Chondrocyte (in vitro differentiated cells): ENCODE measurements around the gene DDX10. TPM values are rescaled to one million over a fixed set of nuclear protein-coding genes. Genes with fewer than 3 reads are reported as not detected.
A peak's percentile ranks its signal among the peaks of the same experiment; 100 is the strongest.

ENCODE experiments used
- DNase-seq: peaks from one replicate; pipeline ENCODE4 v3.0.0; 2021; ENCODE audit warnings: mixed read lengths, low spot score
- H3K27ac Mint-ChIP-seq: one replicate; pipeline ENCODE4 v1.8.0; 2021; ENCODE audit warnings: mild to moderate bottlenecking, moderate library complexity, mixed read lengths; ENCODE audit not compliant: unreplicated experiment
- H3K27me3 Mint-ChIP-seq: 2 replicates; pipeline ENCODE4 v1.8.0; 2021; ENCODE audit warnings: low read depth, mixed read lengths
- H3K36me3 Mint-ChIP-seq: 2 replicates; pipeline ENCODE4 v1.8.0; 2021; ENCODE audit warnings: low read depth, mixed read lengths
- H3K4me1 Mint-ChIP-seq: 2 replicates; pipeline ENCODE4 v1.8.0; 2021; ENCODE audit warnings: low read depth, mild to moderate bottlenecking, mixed read lengths
- H3K4me3 Mint-ChIP-seq: one replicate; pipeline ENCODE4 v1.8.0; 2021; ENCODE audit warnings: mild to moderate bottlenecking, moderate library complexity, mixed read lengths; ENCODE audit not compliant: unreplicated experiment
- H3K9me3 Mint-ChIP-seq: 2 replicates; pipeline ENCODE4 v1.8.0; 2021; ENCODE audit warnings: low read depth, mixed read lengths
- CTCF ChIP-seq: fragments of 200-600 bp; sonication (generic); IDR thresholded peaks from 2 replicates; pipeline ENCODE4 v1.5.0; 2021; ENCODE audit warnings: antibody characterized with exemption, mild to moderate bottlenecking, moderate library complexity
- total RNA-seq: library from RNA; stranded (reverse); gene quantifications from 3 replicates; pipeline ENCODE4 v1.2.1, GENCODE V29; 2021

Gene DDX10
- total RNA-seq, 1 donor from 2014 or later, result 25.3 TPM

- Mint-ChIP-seq H3K36me3 (no peaks in the 10 kb centered on the region), H3K4me3 (peak overlapping the region; percentile 48), H3K27me3 (no peaks in the 10 kb centered on the region), H3K9me3 (no peaks in the 10 kb centered on the region), H3K4me1 (peaks cover 72% of the 10 kb centered on the region), H3K27ac (peak overlapping the region; percentile 97)
- no peak for DNase-seq
- no peak for TF ChIP-seq CTCF
These were observed 208.0 kb downstream of the DDX10 start for GRCh38 chr11:108872781-108873291.

- H3K36me3 Mint-ChIP-seq, result no peaks in the 10 kb centered on the region
- peaks cover 73% of the 10 kb centered on the region for H3K4me1 Mint-ChIP-seq
- no peak overlapping the region for H3K4me3 Mint-ChIP-seq
- no peak for DNase-seq
- H3K9me3 Mint-ChIP-seq, result no peaks in the 10 kb centered on the region
- no peak for TF ChIP-seq CTCF
- peak overlapping the region; percentile 97 for H3K27ac Mint-ChIP-seq
- H3K27me3 Mint-ChIP-seq, result no peaks in the 10 kb centered on the region
These were observed 208.4 kb downstream of the DDX10 start for GRCh38 chr11:108873310-108873709.

GRCh38 chr11:108873941-108874340 is 209.1 kb downstream of the DDX10 start:
- no peaks in the 10 kb centered on the region for H3K36me3 Mint-ChIP-seq
- no peak for TF ChIP-seq CTCF
- H3K4me3 Mint-ChIP-seq, result no peak overlapping the region
- H3K4me1 Mint-ChIP-seq, result peaks cover 73% of the 10 kb centered on the region
- DNase-seq, result no peak
- H3K27ac Mint-ChIP-seq, result peak overlapping the region; percentile 97
- no peaks in the 10 kb centered on the region for H3K27me3 Mint-ChIP-seq
- no peaks in the 10 kb centered on the region for H3K9me3 Mint-ChIP-seq

GRCh38 chr11:108875134-108875533 is 210.3 kb downstream of the DDX10 start:
- DNase-seq, result no peak
- peaks cover 68% of the 10 kb centered on the region for H3K4me1 Mint-ChIP-seq
- no peak for TF ChIP-seq CTCF
- no peak overlapping the region for H3K4me3 Mint-ChIP-seq
- H3K27ac Mint-ChIP-seq, result no peak overlapping the region
- H3K9me3 Mint-ChIP-seq, result no peaks in the 10 kb centered on the region
- H3K36me3 Mint-ChIP-seq, result no peaks in the 10 kb centered on the region
- H3K27me3 Mint-ChIP-seq, result no peaks in the 10 kb centered on the region

GRCh38 chr11:108877178-108877577 is 212.3 kb downstream of the DDX10 start:
- H3K36me3 Mint-ChIP-seq, result no peaks in the 10 kb centered on the region
- no peaks in the 10 kb centered on the region for H3K27me3 Mint-ChIP-seq
- no peak overlapping the region for H3K27ac Mint-ChIP-seq
- no peak for DNase-seq
- H3K4me3 Mint-ChIP-seq, result no peak overlapping the region
- H3K9me3 Mint-ChIP-seq, result peaks cover 3% of the 10 kb centered on the region
- H3K4me1 Mint-ChIP-seq, result peaks cover 59% of the 10 kb centered on the region
- no peak for TF ChIP-seq CTCF
